ENCODE data around the gene FUT3.

DNA sequence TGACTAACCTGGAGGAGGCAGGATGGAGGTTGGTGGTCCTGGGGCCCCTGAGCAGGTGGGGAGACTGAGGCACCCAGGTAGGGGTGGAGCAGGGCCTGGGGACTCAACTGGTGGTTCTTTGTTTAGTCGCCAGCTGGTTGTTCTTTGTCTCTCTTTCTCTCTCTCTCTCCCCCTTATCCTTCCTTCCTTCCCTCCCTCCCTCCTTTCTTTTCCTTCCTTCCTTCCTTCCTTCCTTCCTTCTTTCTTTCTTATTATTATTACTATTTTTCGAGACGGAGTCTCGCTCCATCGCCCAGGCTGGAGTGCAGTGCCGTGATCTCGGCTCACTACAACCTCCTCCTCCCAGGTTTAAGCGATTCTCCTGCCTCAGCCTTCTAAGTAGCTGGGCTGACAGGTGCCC is 53.0 kb downstream of the FUT3 start:
- TF ChIP-seq EZH2 (IDR thresholded peaks at IDR 0.05; ENCODE audit: borderline replicate concordance) = no peak
- TF ChIP-seq, protein P1, sequence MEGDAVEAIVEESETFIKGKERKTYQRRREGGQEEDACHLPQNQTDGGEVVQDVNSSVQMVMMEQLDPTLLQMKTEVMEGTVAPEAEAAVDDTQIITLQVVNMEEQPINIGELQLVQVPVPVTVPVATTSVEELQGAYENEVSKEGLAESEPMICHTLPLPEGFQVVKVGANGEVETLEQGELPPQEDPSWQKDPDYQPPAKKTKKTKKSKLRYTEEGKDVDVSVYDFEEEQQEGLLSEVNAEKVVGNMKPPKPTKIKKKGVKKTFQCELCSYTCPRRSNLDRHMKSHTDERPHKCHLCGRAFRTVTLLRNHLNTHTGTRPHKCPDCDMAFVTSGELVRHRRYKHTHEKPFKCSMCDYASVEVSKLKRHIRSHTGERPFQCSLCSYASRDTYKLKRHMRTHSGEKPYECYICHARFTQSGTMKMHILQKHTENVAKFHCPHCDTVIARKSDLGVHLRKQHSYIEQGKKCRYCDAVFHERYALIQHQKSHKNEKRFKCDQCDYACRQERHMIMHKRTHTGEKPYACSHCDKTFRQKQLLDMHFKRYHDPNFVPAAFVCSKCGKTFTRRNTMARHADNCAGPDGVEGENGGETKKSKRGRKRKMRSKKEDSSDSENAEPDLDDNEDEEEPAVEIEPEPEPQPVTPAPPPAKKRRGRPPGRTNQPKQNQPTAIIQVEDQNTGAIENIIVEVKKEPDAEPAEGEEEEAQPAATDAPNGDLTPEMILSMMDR (IDR thresholded peaks at IDR 0.05; ENCODE audit: poor library complexity) = no peak
